22Rv1 (cell line): Measurements from ENCODE around the gene MAP7D3.
"Not testable (repeated sequence)": the region's sequence is repeated elsewhere in the genome, so short reads cannot be mapped to it uniquely, and the experiment has no call there.

ENCODE experiments used
- H3K27ac ChIP-seq: fragments of 450-650 bp; 2 replicates; pipeline ENCODE4 v1.5.1; 2017
- ZFX ChIP-seq: fragments of 450-650 bp; IDR thresholded peaks from 2 replicates; pipeline ENCODE4 v1.6.1; 2017; ENCODE audit warnings: antibody characterized with exemption, borderline replicate concordance
- TF ChIP-seq, protein P1 (sequence below): fragments of 450-650 bp; IDR thresholded peaks from 2 replicates; pipeline ENCODE4 v1.5.1; 2017; ENCODE audit warnings: mild to moderate bottlenecking

MAP7D3 gene

DNA sequence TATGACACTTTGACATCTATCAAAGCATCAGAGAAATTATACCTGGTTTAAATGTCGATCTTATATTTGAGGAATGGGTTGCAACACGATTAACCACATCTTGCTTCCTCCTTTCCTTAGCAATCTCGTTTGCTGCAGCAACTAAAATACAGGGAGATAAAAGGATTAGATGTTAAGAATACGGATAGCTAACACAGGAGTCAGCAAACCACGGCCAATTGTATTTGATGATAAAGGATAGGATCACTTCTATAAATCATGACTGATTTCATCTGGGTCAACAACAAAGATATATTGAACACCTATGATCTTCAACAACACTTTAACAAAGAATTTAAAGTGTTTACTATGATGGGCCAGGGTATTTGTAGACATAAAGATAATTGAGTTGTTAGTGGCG, 5.0 kb downstream of the MAP7D3 start:
- H3K27ac ChIP-seq = no peak overlapping the region
- TF ChIP-seq, protein P1, sequence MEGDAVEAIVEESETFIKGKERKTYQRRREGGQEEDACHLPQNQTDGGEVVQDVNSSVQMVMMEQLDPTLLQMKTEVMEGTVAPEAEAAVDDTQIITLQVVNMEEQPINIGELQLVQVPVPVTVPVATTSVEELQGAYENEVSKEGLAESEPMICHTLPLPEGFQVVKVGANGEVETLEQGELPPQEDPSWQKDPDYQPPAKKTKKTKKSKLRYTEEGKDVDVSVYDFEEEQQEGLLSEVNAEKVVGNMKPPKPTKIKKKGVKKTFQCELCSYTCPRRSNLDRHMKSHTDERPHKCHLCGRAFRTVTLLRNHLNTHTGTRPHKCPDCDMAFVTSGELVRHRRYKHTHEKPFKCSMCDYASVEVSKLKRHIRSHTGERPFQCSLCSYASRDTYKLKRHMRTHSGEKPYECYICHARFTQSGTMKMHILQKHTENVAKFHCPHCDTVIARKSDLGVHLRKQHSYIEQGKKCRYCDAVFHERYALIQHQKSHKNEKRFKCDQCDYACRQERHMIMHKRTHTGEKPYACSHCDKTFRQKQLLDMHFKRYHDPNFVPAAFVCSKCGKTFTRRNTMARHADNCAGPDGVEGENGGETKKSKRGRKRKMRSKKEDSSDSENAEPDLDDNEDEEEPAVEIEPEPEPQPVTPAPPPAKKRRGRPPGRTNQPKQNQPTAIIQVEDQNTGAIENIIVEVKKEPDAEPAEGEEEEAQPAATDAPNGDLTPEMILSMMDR = no peak
- TF ChIP-seq ZFX = no peak

DNA sequence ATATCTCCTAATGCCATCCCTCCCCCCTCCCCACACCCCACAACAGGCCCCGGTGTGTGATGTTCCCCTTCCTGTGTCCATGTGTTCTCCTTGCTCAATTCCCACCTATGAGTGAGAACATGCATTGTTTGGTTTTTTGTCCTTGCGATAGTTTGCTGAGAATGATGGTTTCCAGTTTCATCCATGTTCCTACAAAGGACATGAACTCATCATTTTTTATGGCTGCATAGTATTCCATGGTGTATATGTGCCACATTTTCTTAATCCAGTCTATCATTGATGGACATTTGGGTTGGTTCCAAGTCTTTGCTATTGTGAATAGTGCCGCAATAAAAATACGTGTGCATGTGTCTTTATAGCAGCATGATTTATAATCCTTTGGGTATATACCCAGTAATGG, 13.4 kb downstream of the MAP7D3 start:
- not testable (repeated sequence) for H3K27ac ChIP-seq

DNA sequence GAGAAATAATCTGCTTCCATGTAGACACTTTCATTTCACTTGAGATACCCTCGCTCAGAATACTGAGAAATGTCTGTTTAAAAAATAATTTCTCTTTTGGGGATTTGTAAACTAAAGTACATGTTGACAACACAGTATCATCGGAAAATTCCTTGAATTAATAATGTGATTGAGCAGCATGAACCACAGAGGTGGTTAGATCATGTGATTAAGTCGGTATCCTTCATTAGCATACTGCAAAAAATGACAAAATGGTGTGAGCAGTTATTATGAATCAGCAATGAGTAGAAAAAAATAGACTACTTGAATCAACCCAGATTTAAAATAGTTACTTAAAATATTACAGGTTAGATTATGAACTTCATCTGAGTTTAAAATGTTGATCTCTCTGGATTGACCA, 14.1 kb downstream of the MAP7D3 start:
- H3K27ac ChIP-seq = no peak overlapping the region
- no peak for TF ChIP-seq ZFX
- TF ChIP-seq, protein P1 = no peak

DNA sequence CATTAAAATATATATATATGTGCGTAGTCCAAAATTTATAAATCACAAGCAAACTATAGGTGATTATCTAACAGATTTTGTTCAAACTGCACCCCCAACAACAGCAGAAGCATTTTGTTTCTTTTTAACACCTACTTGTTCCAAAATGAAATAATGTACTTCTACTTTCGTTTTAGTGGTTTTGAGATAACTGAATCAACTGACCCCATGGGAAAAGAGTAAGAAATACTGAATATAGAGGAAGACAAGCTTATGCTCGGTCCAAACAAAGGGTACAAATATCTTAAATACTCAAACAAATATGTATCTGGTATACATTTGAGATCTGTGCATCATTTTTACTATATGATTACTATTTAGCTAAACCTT, 22.4 kb downstream of the MAP7D3 start:
- H3K27ac ChIP-seq = no peak overlapping the region
- TF ChIP-seq, protein P1 = no peak
- no peak for TF ChIP-seq ZFX

DNA sequence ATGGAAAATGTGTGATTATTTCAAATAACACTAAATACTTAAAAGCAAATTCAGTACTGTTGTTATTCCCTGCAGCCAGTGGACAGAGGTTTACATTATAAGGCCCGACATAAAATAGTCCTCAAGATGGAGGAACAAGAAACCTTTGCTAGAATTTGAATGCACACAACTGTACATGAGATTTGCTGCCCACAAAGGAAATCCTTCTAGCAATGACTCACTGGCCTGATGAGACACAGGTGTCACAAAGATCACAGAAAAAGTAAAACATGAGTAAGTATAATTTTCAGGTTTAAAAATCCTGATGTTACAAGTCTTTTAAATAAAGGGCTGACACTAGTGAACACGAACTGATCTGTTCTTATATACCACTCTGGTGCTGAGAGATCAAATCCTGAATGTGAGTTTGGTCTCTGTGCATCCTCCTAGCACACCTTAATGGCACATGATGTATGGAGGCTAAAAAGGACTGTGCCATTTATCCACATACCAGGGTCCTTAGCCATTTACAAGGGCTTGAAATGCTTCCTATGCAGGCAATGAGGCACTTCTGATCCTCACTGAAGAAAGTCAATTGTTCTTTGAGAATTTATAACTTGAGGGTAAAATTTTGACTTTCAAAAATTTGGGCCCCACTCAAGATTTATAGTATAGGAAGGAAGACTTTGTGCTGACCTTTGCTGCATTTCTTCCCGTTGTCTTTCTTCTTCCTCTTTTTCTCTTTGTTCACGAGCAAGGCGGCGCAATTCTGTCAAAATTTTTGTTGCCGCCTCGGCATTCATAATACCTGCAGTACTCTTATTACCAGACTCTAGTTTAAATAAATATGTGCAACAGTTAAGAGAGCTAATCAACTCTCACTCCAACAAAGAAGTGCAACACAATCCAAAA, 23.0 kb downstream of the MAP7D3 start:
- no peak overlapping the region for H3K27ac ChIP-seq
- TF ChIP-seq, protein P1 = no peak
- no peak for TF ChIP-seq ZFX

DNA sequence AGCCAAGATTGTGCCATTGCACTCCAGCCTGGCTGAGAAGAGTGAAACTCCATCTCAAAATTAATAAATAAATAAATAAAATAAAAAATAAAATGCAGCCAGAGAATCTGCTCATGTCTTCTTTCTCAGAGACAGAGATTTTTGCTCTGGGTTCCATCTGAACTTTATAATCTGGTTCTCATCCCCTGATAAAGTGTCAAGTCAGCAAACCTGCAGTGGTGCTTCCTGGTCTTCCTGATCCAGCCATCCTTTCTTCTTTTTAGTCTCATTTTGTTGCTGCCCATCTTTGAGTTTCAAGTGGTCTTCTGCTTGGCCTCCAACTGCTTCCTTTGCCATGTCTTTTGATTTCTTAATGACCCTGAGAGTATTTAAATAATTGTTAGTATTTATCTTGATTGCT, 24.1 kb downstream of the MAP7D3 start:
- no peak overlapping the region for H3K27ac ChIP-seq
- TF ChIP-seq, protein P1 = no peak
- TF ChIP-seq ZFX = no peak

DNA sequence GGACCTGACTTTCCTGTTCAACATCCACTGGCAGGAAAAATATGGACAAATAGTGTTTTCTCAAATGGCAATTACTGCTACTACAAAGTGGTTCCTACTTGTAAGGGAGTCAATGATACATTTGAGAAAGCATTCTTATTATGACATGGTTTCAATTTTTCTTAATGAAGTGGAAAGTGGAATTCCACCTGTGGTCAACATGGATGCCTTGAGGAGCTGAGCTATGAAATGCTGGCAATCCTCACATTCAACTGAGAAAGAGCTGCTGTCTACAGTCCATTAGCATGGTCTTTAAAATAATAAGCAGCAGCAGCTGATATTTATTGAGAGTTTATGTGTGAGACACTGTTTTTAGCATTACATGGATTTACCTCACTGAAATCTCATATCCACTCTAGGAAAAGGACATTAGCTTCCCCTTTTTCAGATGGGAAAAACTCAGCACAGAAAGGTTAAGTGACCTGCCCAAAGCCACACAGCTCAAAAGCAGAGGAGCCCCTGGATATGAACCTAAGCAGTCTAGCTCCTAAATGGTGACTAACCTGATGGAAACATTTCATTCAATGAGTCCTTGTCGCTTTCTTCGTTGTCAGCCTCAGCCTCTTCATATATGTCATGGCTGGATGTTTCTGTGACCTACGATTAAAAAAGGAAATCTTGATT, 29.2 kb downstream of the MAP7D3 start:
- TF ChIP-seq ZFX = no peak
- TF ChIP-seq, protein P1 = no peak
- no peak overlapping the region for H3K27ac ChIP-seq
